GM19395 (cell line): ENCODE results near the gene KRTAP2-3.
"Not testable (repeated sequence)": the region's sequence is repeated elsewhere in the genome, so short reads cannot be mapped to it uniquely, and the experiment has no call there.

Experiments
- ATAC-seq: cut with Tn5 transposase; IDR thresholded peaks from one replicate; pipeline ENCODE4 v1.9.1; 2021; ENCODE audit warnings: mild to moderate bottlenecking, moderate library complexity; ENCODE audit not compliant: unreplicated experiment

The KRTAP2-3 gene

GRCh38 chr17:41069031-41069430 lies 9.1 kb upstream of the KRTAP2-3 start:
- ATAC-seq = no peak

- ATAC-seq = no peak
Measured at GRCh38 chr17:41067281-41067680, 7.4 kb upstream of the KRTAP2-3 start.

GRCh38 chr17:41065829-41066624 lies 6.1 kb upstream of the KRTAP2-3 start, which contains the start of gene KRTAP2-4:
Gene KRTAP2-4 (minus strand): TSS chr17:41065879. CDS start chr17:41065845, 34 bp downstream.
- no peak for ATAC-seq

DNA sequence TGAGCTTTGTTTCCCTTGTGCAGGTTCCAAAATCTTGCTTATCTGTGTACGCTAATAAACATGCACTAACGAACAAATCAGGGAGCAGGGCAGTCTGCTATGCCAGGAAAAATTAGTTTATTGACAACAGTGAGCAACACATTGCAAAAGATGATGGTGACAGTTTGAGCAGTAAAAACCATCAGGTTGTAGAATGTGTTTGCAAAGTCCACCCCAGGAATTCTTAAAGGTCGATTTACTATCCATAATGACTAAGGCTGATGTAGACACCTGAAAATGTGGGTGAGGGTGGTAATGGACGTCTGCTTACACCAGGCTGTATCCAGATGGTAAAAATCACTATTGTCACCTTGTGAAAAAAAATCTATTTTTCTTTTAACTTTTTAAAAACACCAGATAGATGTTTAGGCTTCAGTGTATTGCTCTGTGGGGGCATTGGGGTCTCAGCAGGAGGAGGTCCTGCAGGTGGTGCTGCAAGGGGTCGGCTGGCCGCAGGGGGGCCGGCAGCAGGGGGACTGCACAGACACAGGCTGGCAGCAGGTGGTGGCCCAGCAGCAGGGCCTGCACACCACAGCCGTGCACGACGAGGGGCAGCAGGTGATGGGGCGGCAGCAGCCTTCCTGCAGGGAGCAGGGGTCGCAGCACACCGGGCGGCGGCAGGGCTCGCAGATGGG lies 5.2 kb upstream of the KRTAP2-3 start:
- not testable (repeated sequence) for ATAC-seq

DNA sequence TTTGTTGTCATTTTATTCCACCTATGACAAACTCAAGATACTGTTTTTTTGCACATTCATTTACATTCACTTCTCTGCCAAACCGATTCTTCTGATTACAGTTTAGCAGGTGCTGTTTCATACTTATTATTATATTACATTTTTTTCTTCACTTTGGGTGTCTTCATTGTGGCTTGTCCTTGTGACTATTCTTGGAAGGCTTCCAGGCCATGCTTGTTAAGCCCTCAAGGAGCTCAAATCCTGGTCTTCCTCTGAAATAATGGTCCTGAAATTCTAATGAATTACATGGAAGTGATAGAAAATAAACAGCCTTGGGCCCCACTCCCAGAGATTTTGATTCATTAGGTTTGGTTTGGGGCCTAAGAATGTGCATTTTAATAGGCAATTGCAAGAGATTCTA lies 4.4 kb upstream of the KRTAP2-3 start:
- no peak for ATAC-seq

- no peak for ATAC-seq
Measured at GRCh38 chr17:41063449-41063848, 3.5 kb upstream of the KRTAP2-3 start.

DNA sequence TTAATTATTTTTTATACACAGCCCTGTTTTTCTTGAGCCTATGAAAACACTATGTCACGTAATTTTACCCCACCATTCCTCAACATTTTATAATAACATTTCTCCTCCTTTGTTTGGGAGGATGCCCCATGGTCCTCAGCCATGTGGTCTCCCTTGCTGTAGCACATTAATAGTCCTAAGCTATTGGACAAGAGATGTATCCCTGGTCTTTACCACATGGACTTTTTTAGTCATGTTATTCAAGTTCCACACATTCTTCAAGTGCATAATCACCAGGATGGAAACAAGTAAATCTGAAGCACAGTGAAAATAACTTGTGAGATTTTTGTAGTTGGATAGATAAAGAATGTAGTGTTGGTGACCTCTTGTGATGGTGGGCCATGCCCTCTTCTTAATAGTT lies 2.0 kb upstream of the KRTAP2-3 start:
- ATAC-seq = no peak

- not testable (repeated sequence) for ATAC-seq
Measured at GRCh38 chr17:41059276-41060051, 450 bp downstream of the KRTAP2-3 start.

DNA sequence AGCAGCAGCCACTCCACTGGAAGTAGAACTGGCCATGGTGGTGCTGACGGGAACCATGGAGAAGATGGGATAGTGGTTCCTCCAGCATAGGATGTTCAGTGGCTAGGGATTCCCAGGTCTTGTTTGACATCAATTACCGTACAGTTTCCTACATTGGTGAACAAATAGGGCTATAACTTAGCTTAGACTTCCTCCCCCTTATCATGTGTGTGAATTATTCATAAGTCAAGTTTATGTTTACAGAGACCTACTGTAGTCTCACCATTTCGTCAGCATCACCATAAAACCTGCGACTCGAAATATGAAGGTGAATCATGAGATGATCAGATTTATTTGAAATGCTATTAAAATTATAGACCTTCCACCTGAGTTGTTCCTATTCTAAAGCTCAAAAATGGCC lies 1.2 kb downstream of the KRTAP2-3 start:
- no peak for ATAC-seq

- no peak for ATAC-seq
Measured at GRCh38 chr17:41057547-41057946, 2.4 kb downstream of the KRTAP2-3 start.

DNA sequence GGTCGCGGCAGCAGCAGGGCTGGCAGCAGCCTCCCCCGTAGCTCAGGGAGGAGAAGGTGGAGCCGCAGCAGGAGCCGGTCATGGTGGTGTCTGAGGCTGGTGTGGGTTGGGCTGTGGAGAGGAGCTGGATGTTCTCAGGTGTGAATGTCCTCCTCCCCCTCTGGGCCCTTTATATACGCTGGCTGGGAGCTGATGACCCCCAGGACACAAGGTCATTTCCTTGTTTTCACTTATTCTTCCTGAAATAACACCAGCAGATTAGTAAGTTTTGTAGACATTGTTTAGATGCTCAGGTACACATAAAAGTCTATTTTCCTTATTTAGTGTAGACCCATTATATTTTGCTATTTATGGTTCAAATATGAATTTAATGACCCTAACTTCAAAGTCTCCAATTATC lies 4.8 kb downstream of the KRTAP2-3 start, which contains the start of gene KRTAP2-2:
KRTAP2-2 (minus strand) TSS at position 101 of the 400 bp plus-strand sequence; CDS start at position 82, 19 bp downstream.
- ATAC-seq = not testable (repeated sequence)

- ATAC-seq = not testable (repeated sequence)
Measured at GRCh38 chr17:41054556-41054955, 5.4 kb downstream of the KRTAP2-3 start.

DNA sequence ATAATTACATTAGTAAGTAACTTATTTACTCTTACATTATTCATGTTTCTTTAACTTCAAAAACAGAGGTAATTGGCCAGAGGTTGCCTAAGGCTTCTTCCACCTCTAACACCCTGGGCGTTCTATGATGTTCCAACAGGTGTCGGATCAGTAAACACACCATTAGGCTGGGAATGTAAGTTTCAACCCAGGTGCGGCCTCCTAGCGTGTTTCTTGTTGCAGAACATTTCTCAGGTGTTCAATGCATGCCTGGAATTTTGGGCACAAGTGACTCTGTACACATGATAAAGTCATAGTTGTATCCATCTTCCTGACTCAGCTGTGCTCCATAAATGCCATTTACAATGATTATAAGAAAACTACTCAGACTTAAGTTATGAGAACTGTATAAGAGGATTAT lies 5.9 kb downstream of the KRTAP2-3 start:
- no peak for ATAC-seq

- no peak for ATAC-seq
Measured at GRCh38 chr17:41052566-41052965, 7.3 kb downstream of the KRTAP2-3 start.

- no peak for ATAC-seq
Measured at GRCh38 chr17:41049110-41049509, 10.8 kb downstream of the KRTAP2-3 start.

GRCh38 chr17:41048441-41048840 lies 11.5 kb downstream of the KRTAP2-3 start:
- ATAC-seq = no peak

- not testable (repeated sequence) for ATAC-seq
Measured at GRCh38 chr17:41046735-41047465, 13.0 kb downstream of the KRTAP2-3 start, which contains the start of gene KRTAP2-1. Gene KRTAP2-1 (minus strand): TSS chr17:41047316. CDS start chr17:41047267, 49 bp downstream.

DNA sequence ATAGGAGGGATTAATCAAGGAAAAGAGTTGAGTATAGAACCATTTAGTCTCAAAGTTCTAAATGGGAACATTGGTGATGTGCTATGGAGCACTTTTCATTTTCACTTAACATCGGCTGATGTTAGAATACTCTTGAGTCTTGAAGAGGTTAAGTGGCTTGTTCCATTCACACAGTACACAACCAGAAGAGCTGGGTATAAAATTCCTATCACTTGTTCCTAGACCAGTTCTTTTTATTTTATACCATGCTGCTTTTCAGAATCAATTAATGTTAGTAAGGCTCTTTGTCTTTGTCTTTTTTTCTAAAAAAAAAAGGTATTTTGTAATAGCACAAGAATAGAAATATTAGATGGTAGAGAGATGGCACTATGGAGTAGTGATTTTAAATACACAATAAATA lies 17.0 kb downstream of the KRTAP2-3 start:
- no peak for ATAC-seq

GRCh38 chr17:41040783-41041571 lies 18.9 kb downstream of the KRTAP2-3 start, which contains the start of gene KRTAP1-1:
Gene KRTAP1-1 (minus strand): TSS chr17:41041450. CDS start chr17:41041397, 53 bp downstream.
- not testable (repeated sequence) for ATAC-seq
